GM23338 (cell line): ENCODE measurements around the gene ERRFI1. TPM values are rescaled to one million over a fixed set of nuclear protein-coding genes. Genes with fewer than 3 reads are reported as not detected.

Source experiments
- ATAC-seq: fragments of 200-7000 bp; cut with Tn5 transposase; 3 replicates; pipeline ENCODE4 v1.9.1; 2020
- DNase-seq: peaks from one replicate; pipeline ENCODE4 v3.0.0-alpha.2; 2015; ENCODE audit warnings: low spot score
- H2AFZ ChIP-seq: fragments of 200-600 bp; sonication (generic); 2 replicates; pipeline ENCODE4 v1.8.0; 2016; ENCODE audit warnings: antibody characterized with exemption, mild to moderate bottlenecking, moderate library complexity
- H3F3A ChIP-seq: fragments of 200-600 bp; sonication (generic); replicated peaks from 2 replicates; pipeline ENCODE4 v1.8.0; 2017; ENCODE audit warnings: antibody characterized with exemption, mixed run types, low read depth
- H3K27ac ChIP-seq: fragments of 200-600 bp; sonication (generic); 2 replicates; pipeline ENCODE4 v1.6.1; 2016; ENCODE audit warnings: low read depth
- H3K27me3 ChIP-seq: fragments of 200-600 bp; sonication (generic); 2 replicates; pipeline ENCODE4 v1.8.0; 2016; ENCODE audit warnings: mild to moderate bottlenecking, mixed run types, moderate library complexity; ENCODE audit not compliant: insufficient read depth
- H3K36me3 ChIP-seq: fragments of 200-600 bp; sonication (generic); 2 replicates; pipeline ENCODE4 v1.8.0; 2016; ENCODE audit warnings: mild to moderate bottlenecking; ENCODE audit not compliant: insufficient read depth
- H3K4me1 ChIP-seq: fragments of 200-600 bp; sonication (generic); 2 replicates; pipeline ENCODE4 v1.8.0; 2016; ENCODE audit warnings: mild to moderate bottlenecking, moderate library complexity; ENCODE audit not compliant: insufficient read depth
- H3K4me2 ChIP-seq: fragments of 200-600 bp; sonication (generic); 2 replicates; pipeline ENCODE4 v1.7.1; 2017; ENCODE audit warnings: mixed run types
- H3K4me3 ChIP-seq: fragments of 200-600 bp; sonication (generic); 2 replicates; pipeline ENCODE4 v1.6.1; 2016; ENCODE audit warnings: mixed run types
- H3K79me2 ChIP-seq: fragments of 200-600 bp; sonication (generic); replicated peaks from 2 replicates; pipeline ENCODE4 v1.8.0; 2017; ENCODE audit warnings: mild to moderate bottlenecking; ENCODE audit not compliant: insufficient read depth
- H3K9me2 ChIP-seq: fragments of 200-600 bp; sonication (generic); 2 replicates; pipeline ENCODE4 v1.8.0; 2017; ENCODE audit not compliant: insufficient read depth
- H4K20me1 ChIP-seq: fragments of 200-600 bp; sonication (generic); replicated peaks from 2 replicates; pipeline ENCODE4 v1.8.0; 2017; ENCODE audit warnings: mild to moderate bottlenecking; ENCODE audit not compliant: insufficient read depth
- H3K27ac Mint-ChIP-seq: 2 replicates; pipeline ENCODE4 v1.8.0; 2020; ENCODE audit warnings: inconsistent platforms, mild to moderate bottlenecking, moderate library complexity, mixed read lengths
- H3K27me3 Mint-ChIP-seq: 3 replicates; pipeline ENCODE4 v1.8.0; 2022; ENCODE audit warnings: low read depth, mild to moderate bottlenecking, moderate library complexity, mixed read lengths, inconsistent platforms; ENCODE audit not compliant: insufficient read depth, poor library complexity
- H3K36me3 Mint-ChIP-seq: 3 replicates; pipeline ENCODE4 v1.8.0; 2021; ENCODE audit warnings: low read depth, mild to moderate bottlenecking, inconsistent platforms, moderate library complexity, mixed read lengths
- H3K4me1 Mint-ChIP-seq: 3 replicates; pipeline ENCODE4 v1.8.0; 2020; ENCODE audit warnings: mild to moderate bottlenecking, inconsistent platforms, mixed read lengths
- H3K4me3 Mint-ChIP-seq: 3 replicates; pipeline ENCODE4 v1.8.0; 2021; ENCODE audit warnings: moderate library complexity, mild to moderate bottlenecking, inconsistent platforms, mixed read lengths
- H3K9me3 Mint-ChIP-seq: 3 replicates; pipeline ENCODE4 v1.8.0; 2020; ENCODE audit warnings: moderate library complexity, mild to moderate bottlenecking, inconsistent platforms, mixed read lengths
- CREB1 ChIP-seq: fragments of 250-450 bp; sonication (Bioruptor Pico); IDR thresholded peaks from 2 replicates; pipeline ENCODE4 v1.5.0; 2020; ENCODE audit warnings: low read depth, mild to moderate bottlenecking, moderate library complexity
- CTCF ChIP-seq, 2 experiments: fragments of 200-600 bp in 1 of 2; sonication (generic) in 1 of 2; conservative IDR thresholded peaks; 2 replicates each; pipeline versions ENCODE4 v1.5.1 to v1.6.1; 2016 to 2017; ENCODE audit warnings: antibody characterized with exemption in 2 of 2, low read depth in 2 of 2, mild to moderate bottlenecking in 2 of 2, moderate library complexity in 1 of 2
- ETS1 ChIP-seq: IDR thresholded peaks from 2 replicates; pipeline ENCODE4 v1.6.1; 2016; ENCODE audit warnings: antibody characterized with exemption
- EZH2 ChIP-seq: fragments of 200-600 bp; sonication (generic); IDR thresholded peaks from one replicate; pipeline ENCODE4 v1.8.0; 2017; ENCODE audit warnings: antibody characterized with exemption, mild to moderate bottlenecking, low read depth; ENCODE audit not compliant: unreplicated experiment
- EZH2phosphoT487 ChIP-seq: fragments of 200-600 bp; sonication (generic); IDR thresholded peaks from one replicate; pipeline ENCODE4 v1.8.1; 2018; ENCODE audit warnings: antibody characterized with exemption; ENCODE audit not compliant: unreplicated experiment
- NANOG ChIP-seq: IDR thresholded peaks from 2 replicates; pipeline ENCODE4 v1.6.1; 2016; ENCODE audit warnings: antibody characterized with exemption, borderline replicate concordance
- POLR2AphosphoS5 ChIP-seq: IDR thresholded peaks from 2 replicates; pipeline ENCODE4 v1.6.1; 2016; ENCODE audit warnings: antibody characterized with exemption, low read depth
- REST ChIP-seq: IDR thresholded peaks from one replicate; pipeline ENCODE4 v1.6.1; 2018; ENCODE audit warnings: antibody characterized with exemption; ENCODE audit not compliant: unreplicated experiment
- ZNF331 ChIP-seq: fragments of 250-450 bp; sonication (Bioruptor Pico); IDR thresholded peaks from 2 replicates; pipeline ENCODE4 v1.5.0; 2020; ENCODE audit warnings: low read depth, mild to moderate bottlenecking, moderate library complexity
- ZNF462 ChIP-seq: fragments of 250-450 bp; sonication (Bioruptor Pico); IDR thresholded peaks from 2 replicates; pipeline ENCODE4 v1.5.0; 2020; ENCODE audit warnings: mild to moderate bottlenecking, moderate library complexity
- polyA plus RNA-seq: library from polyadenylated mRNA; unstranded; fragments of >200 nt; fragmentation: Nextera tagmentation; extraction: Ambion mirVana; gene quantifications from 2 replicates; pipeline ENCODE4 v1.2.1, GENCODE V29; 2016
- total RNA-seq: library from RNA; depleted of rRNA; stranded (reverse); fragments of >200 nt; shearing (Covaris generic); gene quantifications from 2 replicates; pipeline ENCODE4 v1.2.3, GENCODE V29; 2014

The ERRFI1 gene
- total and polyA plus RNA-seq, 2 experiments from 2014 or later = 22.9 to 59.8 TPM

GRCh38 chr1:8032366-8032910 is 6.3 kb upstream of the ERRFI1 start:
- H3K4me3 Mint-ChIP-seq = no peak overlapping the region
- no peak for ATAC-seq
- H3K4me2 ChIP-seq = no peak overlapping the region
- no peaks in the 10 kb centered on the region for H3K79me2 ChIP-seq
- H2AFZ ChIP-seq = no peak overlapping the region
- no peak for DNase-seq
- H3K4me3 ChIP-seq = no peak overlapping the region
- H3K4me1 ChIP-seq = peaks cover 19% of the 10 kb centered on the region
- H3K9me2 ChIP-seq = no peaks in the 10 kb centered on the region
- H3K27me3 ChIP-seq = no peaks in the 10 kb centered on the region
- H3K36me3 ChIP-seq = no peaks in the 10 kb centered on the region
- H3K36me3 Mint-ChIP-seq = no peaks in the 10 kb centered on the region
- H3K9me3 Mint-ChIP-seq = no peaks in the 10 kb centered on the region; the same call in 2 of the 3 replicates
- H3K4me1 Mint-ChIP-seq = peaks cover 12% of the 10 kb centered on the region
- H3K27me3 Mint-ChIP-seq = peaks cover 1% of the 10 kb centered on the region
- H3K27ac ChIP-seq = no peak overlapping the region
- no peaks in the 10 kb centered on the region; the same call in 1 of the 2 replicates for H3F3A ChIP-seq
- H3K27ac Mint-ChIP-seq = no peak overlapping the region
- TF ChIP-seq CREB1 (no peak), POLR2AphosphoS5 (no peak), NANOG (no peak), REST (no peak), CTCF (conservative IDR thresholded peaks at IDR 0.05; ENCODE audit: low read depth in 2 of 2) (no peak), ZNF331 (no peak), ETS1 (no peak), EZH2phosphoT487 (no peak), ZNF462 (CRISPR knock-in tag) (no peak), EZH2 (no peak)
- no peaks in the 10 kb centered on the region for H4K20me1 ChIP-seq
